Ovary (tissue), 3 donors: ENCODE data around the gene RUNX2.

Experiments used
- POLR2A ChIP-seq: fragments of 450-650 bp; IDR thresholded peaks from one replicate; pipeline ENCODE4 v1.6.1; 2017; ENCODE audit warnings: antibody characterized with exemption, mild to moderate bottlenecking, moderate library complexity
- TF ChIP-seq, protein P1 (sequence below), 3 donors: fragments of 450-650 bp in 2 of 3; fragments of 200-600 bp in 1 of 3; IDR thresholded peaks; one replicate each; pipeline versions ENCODE4 v1.5.1 to v1.8.0; 2016 to 2022; ENCODE audit warnings: antibody characterized with exemption in 3 of 3, mild to moderate bottlenecking in 1 of 3
- donor health status: DM: no; HTN: no; CAD: no.

GRCh38 chr6:45563844-45564243 is 235.7 kb downstream of the RUNX2 start:
- TF ChIP-seq, protein P1, sequence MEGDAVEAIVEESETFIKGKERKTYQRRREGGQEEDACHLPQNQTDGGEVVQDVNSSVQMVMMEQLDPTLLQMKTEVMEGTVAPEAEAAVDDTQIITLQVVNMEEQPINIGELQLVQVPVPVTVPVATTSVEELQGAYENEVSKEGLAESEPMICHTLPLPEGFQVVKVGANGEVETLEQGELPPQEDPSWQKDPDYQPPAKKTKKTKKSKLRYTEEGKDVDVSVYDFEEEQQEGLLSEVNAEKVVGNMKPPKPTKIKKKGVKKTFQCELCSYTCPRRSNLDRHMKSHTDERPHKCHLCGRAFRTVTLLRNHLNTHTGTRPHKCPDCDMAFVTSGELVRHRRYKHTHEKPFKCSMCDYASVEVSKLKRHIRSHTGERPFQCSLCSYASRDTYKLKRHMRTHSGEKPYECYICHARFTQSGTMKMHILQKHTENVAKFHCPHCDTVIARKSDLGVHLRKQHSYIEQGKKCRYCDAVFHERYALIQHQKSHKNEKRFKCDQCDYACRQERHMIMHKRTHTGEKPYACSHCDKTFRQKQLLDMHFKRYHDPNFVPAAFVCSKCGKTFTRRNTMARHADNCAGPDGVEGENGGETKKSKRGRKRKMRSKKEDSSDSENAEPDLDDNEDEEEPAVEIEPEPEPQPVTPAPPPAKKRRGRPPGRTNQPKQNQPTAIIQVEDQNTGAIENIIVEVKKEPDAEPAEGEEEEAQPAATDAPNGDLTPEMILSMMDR (IDR thresholded peaks at IDR 0.05): no peak
- TF ChIP-seq POLR2A: no peak
